ENCODE measurements around the gene GPR157.

GRCh38 chr1:9126511-9126910 lies 2.4 kb downstream of the GPR157 start:
- no peak for TF ChIP-seq POLR2A (IDR thresholded peaks at IDR 0.05)
- no peak for TF ChIP-seq CTCF (IDR thresholded peaks at IDR 0.05)
- peak in 1 of 2 donors; percentile 41 for TF ChIP-seq POLR2AphosphoS5 (IDR thresholded peaks at IDR 0.05; ENCODE audit: insufficient read depth in 1 of 2, low read depth in 1 of 2)

Data from vagina (tissue), 2 donors.